IMR-90 (cell line): ENCODE results near the gene CCDC92. TPM values are rescaled to one million over a fixed set of nuclear protein-coding genes. Genes with fewer than 3 reads are reported as not detected.
A peak's percentile ranks its signal among the peaks of the same experiment; 100 is the strongest.

ENCODE experiments used
- ATAC-seq: fragments of 200-7000 bp; cut with Tn5 transposase; 2 replicates; pipeline ENCODE4 v1.9.1; 2020; ENCODE audit warnings: low read depth, mild to moderate bottlenecking, moderate library complexity
- BruUV-seq: library from RNA; stranded (reverse); fragments of 400-500 nt; replicated peaks from 2 replicates; lab custom pipeline; 2021; lab: Mats Ljungman, UMichigan
- CTCF ChIA-PET: fragments of 300-600 bp; formaldehyde crosslinking; extraction: SDS; loops from one replicate; lab custom pipeline; 2021; ENCODE audit warnings: antibody characterized with exemption; lab: Yijun Ruan, JAX
- POLR2A ChIA-PET: fragments of 300-600 bp; sonication (Branson Sonifier 250); formaldehyde crosslinking; loops from one replicate; lab custom pipeline; 2022; ENCODE audit warnings: antibody characterized with exemption; ENCODE audit not compliant: unreplicated experiment; lab: Charles Lee
- DNase-seq: peaks from one replicate; pipeline ENCODE4 v3.0.0; 2013
- H2AFZ ChIP-seq: replicated peaks from 2 replicates; pipeline ENCODE3; 2013; ENCODE audit warnings: low read length, mild to moderate bottlenecking; ENCODE audit not compliant: poor library complexity
- H2AK5ac ChIP-seq: 2 replicates; pipeline ENCODE4 v1.6.1; 2013; ENCODE audit warnings: low read depth, low read length, inconsistent platforms
- H2AK9ac ChIP-seq: replicated peaks from 2 replicates; pipeline ENCODE3; 2013; ENCODE audit warnings: mild to moderate bottlenecking, low read depth, low read length, moderate library complexity; ENCODE audit not compliant: poor library complexity
- H2BK120ac ChIP-seq: 2 replicates; pipeline ENCODE4 v1.6.1; 2013; ENCODE audit warnings: low read depth, low read length, inconsistent platforms
- H2BK15ac ChIP-seq: 3 replicates; pipeline ENCODE4 v1.6.1; 2013; ENCODE audit warnings: low read depth, low read length, inconsistent platforms
- H2BK20ac ChIP-seq: 2 replicates; pipeline ENCODE4 v1.6.1; 2013; ENCODE audit warnings: low read depth, mild to moderate bottlenecking, inconsistent platforms, low read length, moderate library complexity
- H2BK5ac ChIP-seq: 2 replicates; pipeline ENCODE4 v1.6.1; 2013; ENCODE audit warnings: mild to moderate bottlenecking, low read depth, low read length, inconsistent platforms; ENCODE audit not compliant: poor library complexity, severe bottlenecking
- H3K14ac ChIP-seq: replicated peaks from 2 replicates; pipeline ENCODE4 v1.6.1; 2013; ENCODE audit warnings: low read depth, low read length, inconsistent platforms
- H3K18ac ChIP-seq: 2 replicates; pipeline ENCODE4 v1.6.1; 2013; ENCODE audit warnings: low read depth, low read length, control low read depth
- H3K23ac ChIP-seq: 2 replicates; pipeline ENCODE4 v1.6.1; 2013; ENCODE audit warnings: low read depth, low read length, inconsistent platforms
- H3K27ac ChIP-seq: 2 replicates; pipeline ENCODE4 v1.5.1; 2013; ENCODE audit warnings: mild to moderate bottlenecking, control low read depth, low read length; ENCODE audit not compliant: insufficient read depth
- H3K27me3 ChIP-seq: 2 replicates; pipeline ENCODE4 v1.6.1; 2013; ENCODE audit warnings: low read length; ENCODE audit not compliant: control insufficient read depth, insufficient read depth
- H3K36me3 ChIP-seq: 2 replicates; pipeline ENCODE4 v1.6.1; 2013; ENCODE audit warnings: low read length, mixed read lengths; ENCODE audit not compliant: control insufficient read depth, insufficient read depth
- H3K4ac ChIP-seq: 2 replicates; pipeline ENCODE4 v1.6.1; 2013; ENCODE audit warnings: low read depth, low read length, inconsistent platforms
- H3K4me1 ChIP-seq: 2 replicates; pipeline ENCODE4 v1.6.1; 2013; ENCODE audit warnings: low read length, mixed read lengths; ENCODE audit not compliant: control insufficient read depth, insufficient read depth
- H3K4me2 ChIP-seq: 2 replicates; pipeline ENCODE4 v1.6.1; 2013; ENCODE audit warnings: low read depth, mild to moderate bottlenecking, control low read depth, low read length, moderate library complexity
- H3K4me3 ChIP-seq: 2 replicates; pipeline ENCODE4 v1.5.1; 2013; ENCODE audit warnings: low read depth, mild to moderate bottlenecking, control low read depth, low read length, moderate library complexity; ENCODE audit not compliant: insufficient read depth
- H3K56ac ChIP-seq: 2 replicates; pipeline ENCODE4 v1.6.1; 2013; ENCODE audit warnings: low read length, inconsistent platforms; ENCODE audit not compliant: insufficient read depth; ENCODE audit errors: extremely low read depth
- H3K79me1 ChIP-seq, 2 experiments: 2 replicates each; pipeline ENCODE4 v1.6.1; 2013; ENCODE audit warnings: low read length in 2 of 2, inconsistent platforms in 1 of 2, low read depth in 1 of 2
- H3K9ac ChIP-seq: 2 replicates; pipeline ENCODE4 v1.6.1; 2013; ENCODE audit warnings: low read depth, low read length, control low read depth
- H3K9me1 ChIP-seq: 2 replicates; pipeline ENCODE4 v1.6.1; 2013; ENCODE audit warnings: low read length, inconsistent platforms; ENCODE audit not compliant: insufficient read depth
- H3K9me3 ChIP-seq: 2 replicates; pipeline ENCODE4 v1.6.1; 2013; ENCODE audit warnings: low read length; ENCODE audit not compliant: control insufficient read depth, insufficient read depth
- H4K20me1 ChIP-seq: 2 replicates; pipeline ENCODE4 v1.6.1; 2013; ENCODE audit warnings: low read length, inconsistent platforms; ENCODE audit not compliant: insufficient read depth
- H4K5ac ChIP-seq: 2 replicates; pipeline ENCODE4 v1.6.1; 2013; ENCODE audit warnings: mild to moderate bottlenecking, low read depth, low read length, control low read depth
- H4K8ac ChIP-seq, 2 experiments: 2 replicates each; pipeline ENCODE4 v1.6.1; 2013; ENCODE audit warnings: low read depth in 2 of 2, low read length in 2 of 2, control low read depth in 1 of 2, inconsistent platforms in 1 of 2
- H4K91ac ChIP-seq: 2 replicates; pipeline ENCODE4 v1.6.1; 2013; ENCODE audit warnings: low read depth, low read length, inconsistent platforms; ENCODE audit not compliant: insufficient read depth
- BHLHE40 ChIP-seq: fragments of 150-350 bp; IDR thresholded peaks from 2 replicates; pipeline ENCODE4 v1.6.1; 2016; ENCODE audit warnings: mild to moderate bottlenecking, low read depth, low read length
- CEBPB ChIP-seq: IDR thresholded peaks from 2 replicates; pipeline ENCODE4 v1.6.1; 2012; ENCODE audit warnings: low read depth, low read length, improper control_type of control experiment
- CHD1 ChIP-seq: IDR thresholded peaks from 2 replicates; pipeline ENCODE4 v1.6.1; 2012; ENCODE audit warnings: low read depth, low read length, improper control_type of control experiment
- ELK1 ChIP-seq: fragments of 150-350 bp; IDR thresholded peaks from 2 replicates; pipeline ENCODE4 v1.6.1; 2016; ENCODE audit warnings: low read depth, mild to moderate bottlenecking, low read length, moderate library complexity, borderline replicate concordance
- MXI1 ChIP-seq: IDR thresholded peaks from 2 replicates; pipeline ENCODE4 v1.6.1; 2012; ENCODE audit warnings: low read depth, mild to moderate bottlenecking, low read length, moderate library complexity, borderline replicate concordance
- NFE2L2 ChIP-seq: fragments of 150-350 bp; IDR thresholded peaks from 2 replicates; pipeline ENCODE4 v1.6.1; 2016; ENCODE audit warnings: low read depth, mild to moderate bottlenecking, low read length
- RCOR1 ChIP-seq: IDR thresholded peaks from 2 replicates; pipeline ENCODE4 v1.6.1; 2012; ENCODE audit warnings: mild to moderate bottlenecking, low read length, improper control_type of control experiment; ENCODE audit not compliant: insufficient replicate concordance
- USF2 ChIP-seq: fragments of 150-350 bp; IDR thresholded peaks from 2 replicates; pipeline ENCODE4 v1.6.1; 2017; ENCODE audit warnings: mild to moderate bottlenecking, antibody characterized with exemption, low read length, low read depth
- WGBS, 2 experiments: methylation state at CpG; one replicate each; pipeline versions ENCODE4 v1.1.5 to v1.1.7; 2013; ENCODE audit warnings: missing lambda C conversion rate in 2 of 2; ENCODE audit not compliant: insufficient read length in 1 of 2; ENCODE audit errors: extremely low coverage in 2 of 2; 5-methylcytosine and 5-hydroxymethylcytosine counted together
- dilution Hi-C: fragments of 300-500 bp; cut with HindIII; formaldehyde crosslinking; loops from one replicate; pipeline ENCODE4 v1.14.3; 2018; ENCODE audit warnings: low sequenced_read_pairs; ENCODE audit not compliant: unreplicated experiment
- in situ Hi-C: fragments of 300-500 bp; cut with MboI; formaldehyde crosslinking; loops from 3 replicates; pipeline ENCODE4 v1.14.3; 2019; ENCODE audit warnings: low sequenced_read_pairs, inconsistent platforms, mixed read lengths
- intact Hi-C: fragments of 100-400 bp; cut with micrococcal nuclease; formaldehyde crosslinking; loops from 2 replicates; pipeline ENCODE4 v1.10.0; 2022
- polyA plus RNA-seq, 3 experiments: library from polyadenylated mRNA; depleted of rRNA; stranded (reverse); fragments of >200 nt; gene quantifications; 2 replicates each; pipeline ENCODE4 v1.2.3, GENCODE V29; 2012; ENCODE audit warnings: low replicate concordance in 1 of 3
- total RNA-seq: library from RNA; depleted of rRNA; stranded (reverse); fragments of >200 nt; gene quantifications from 2 replicates; pipeline ENCODE4 v1.2.3, GENCODE V29; 2012
- TF ChIP-seq, protein P1 (sequence below): conservative IDR thresholded peaks from 2 replicates; pipeline ENCODE4 v1.5.1; 2012; ENCODE audit warnings: mild to moderate bottlenecking, low read depth, low read length, improper control_type of control experiment

The CCDC92 gene
- total and polyA plus RNA-seq, 2 of the 4 experiments (the other 2 are of a cell fraction) = 5.7 to 55.5 TPM

DNA sequence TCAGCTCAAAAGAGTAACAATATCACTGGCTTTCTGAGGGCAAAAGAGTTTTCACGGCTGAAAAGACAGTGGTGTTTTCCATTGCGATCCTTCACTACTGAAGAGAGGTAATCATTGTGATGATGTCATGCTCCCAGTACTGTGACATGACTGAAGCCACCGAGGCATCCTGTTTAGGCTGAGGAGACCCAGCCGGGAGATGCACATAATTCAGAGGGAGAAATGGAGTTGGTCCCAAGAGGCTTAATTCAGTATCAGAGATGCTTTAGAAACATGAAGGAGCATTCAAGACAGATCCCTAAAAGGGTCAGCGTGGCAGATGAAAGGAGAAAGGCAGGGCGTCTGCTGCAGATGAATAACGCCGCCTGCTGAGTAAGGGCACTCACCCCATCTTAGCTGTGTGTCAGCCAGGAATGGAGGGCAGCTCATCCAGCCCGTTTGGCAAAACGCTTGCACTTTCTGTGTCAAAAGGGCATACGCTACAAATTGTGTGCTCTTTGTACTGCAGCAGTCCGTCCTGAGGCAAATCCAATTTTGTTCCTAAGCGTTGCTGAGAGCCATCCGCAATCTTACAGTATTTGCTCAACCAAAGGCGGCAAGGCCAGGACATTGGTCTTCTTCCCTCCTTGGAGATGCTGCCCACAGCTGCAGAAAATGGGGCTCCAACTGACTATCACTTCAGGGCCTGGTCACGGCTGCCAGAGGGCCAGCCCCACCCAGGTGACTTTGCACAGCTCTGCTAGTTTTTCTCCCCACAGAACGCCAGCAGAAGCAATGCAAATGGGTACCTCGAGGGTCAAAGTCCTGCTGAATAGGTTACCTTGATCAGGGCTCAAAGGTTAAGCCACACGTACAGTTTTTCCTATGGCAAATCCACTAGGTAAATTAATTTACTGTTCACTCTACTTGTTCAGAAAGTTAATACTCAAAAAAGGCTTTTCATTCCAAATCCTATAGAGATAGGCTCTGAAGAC is 23.5 kb downstream of the CCDC92 start (continued):
- TF ChIP-seq RCOR1 = no peak

DNA sequence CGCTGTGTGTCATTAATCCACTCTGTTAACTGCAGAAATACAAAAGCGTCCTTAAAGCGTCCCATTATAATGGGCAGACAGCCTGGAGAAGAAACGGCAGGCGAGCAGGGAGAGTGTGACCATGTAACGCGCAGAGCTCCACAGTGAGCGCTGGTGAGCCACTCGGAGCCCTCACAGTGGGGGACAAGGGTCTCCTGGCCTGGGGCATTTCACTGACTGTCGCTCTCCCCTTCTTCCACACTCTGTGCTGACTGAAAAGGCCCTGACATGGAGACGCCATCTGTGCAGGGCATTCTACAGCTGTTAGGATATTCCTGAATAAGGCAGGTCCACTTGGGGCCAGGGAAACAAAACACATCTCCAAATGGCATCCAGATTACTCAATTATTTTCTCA is 24.2 kb downstream of the CCDC92 start:
- Histone ChIP-seq H2AK9ac (no peak overlapping the region), H3K4ac (no peak overlapping the region; the same call in 1 of the 2 replicates), H3K18ac (no peak overlapping the region), H3K9me3 (no peaks in the 10 kb centered on the region), H2AK5ac (peak overlapping the region; percentile 33; the same call in 1 of the 2 replicates), H3K27ac (no peak overlapping the region), H2BK15ac (no peak overlapping the region), H4K5ac (no peak overlapping the region), H3K56ac (no peak overlapping the region), H3K9me1 (peaks cover 17% of the 10 kb centered on the region; the same call in 1 of the 2 replicates), H3K9ac (no peak overlapping the region), H3K79me1 (peaks cover 25 to 76% of the 10 kb centered on the region in 2 experiments; a peak in 3 of 4 replicates), H3K36me3 (peaks cover 20% of the 10 kb centered on the region), H3K4me1 (peaks cover 19% of the 10 kb centered on the region), H3K23ac (no peak overlapping the region), H2AFZ (no peak overlapping the region), H2BK120ac (no peak overlapping the region), H3K4me3 (no peak overlapping the region), H4K91ac (no peak overlapping the region), H3K14ac (no peak overlapping the region), H3K4me2 (no peak overlapping the region), H4K8ac (no peak overlapping the region), H2BK5ac (no peak overlapping the region), H4K20me1 (peaks cover 7% of the 10 kb centered on the region), H2BK20ac (no peak overlapping the region), H3K27me3 (no peaks in the 10 kb centered on the region)
- intact Hi-C loops (no loop called here), dilution Hi-C loops (no loop called here), in situ Hi-C loops (no loop called here)
- TF ChIP-seq CHD1 (no peak), CEBPB (no peak), NFE2L2 (no peak), ELK1 (no peak), RCOR1 (no peak), USF2 (no peak), BHLHE40 (no peak), MXI1 (no peak)
- TF ChIP-seq, protein P1, sequence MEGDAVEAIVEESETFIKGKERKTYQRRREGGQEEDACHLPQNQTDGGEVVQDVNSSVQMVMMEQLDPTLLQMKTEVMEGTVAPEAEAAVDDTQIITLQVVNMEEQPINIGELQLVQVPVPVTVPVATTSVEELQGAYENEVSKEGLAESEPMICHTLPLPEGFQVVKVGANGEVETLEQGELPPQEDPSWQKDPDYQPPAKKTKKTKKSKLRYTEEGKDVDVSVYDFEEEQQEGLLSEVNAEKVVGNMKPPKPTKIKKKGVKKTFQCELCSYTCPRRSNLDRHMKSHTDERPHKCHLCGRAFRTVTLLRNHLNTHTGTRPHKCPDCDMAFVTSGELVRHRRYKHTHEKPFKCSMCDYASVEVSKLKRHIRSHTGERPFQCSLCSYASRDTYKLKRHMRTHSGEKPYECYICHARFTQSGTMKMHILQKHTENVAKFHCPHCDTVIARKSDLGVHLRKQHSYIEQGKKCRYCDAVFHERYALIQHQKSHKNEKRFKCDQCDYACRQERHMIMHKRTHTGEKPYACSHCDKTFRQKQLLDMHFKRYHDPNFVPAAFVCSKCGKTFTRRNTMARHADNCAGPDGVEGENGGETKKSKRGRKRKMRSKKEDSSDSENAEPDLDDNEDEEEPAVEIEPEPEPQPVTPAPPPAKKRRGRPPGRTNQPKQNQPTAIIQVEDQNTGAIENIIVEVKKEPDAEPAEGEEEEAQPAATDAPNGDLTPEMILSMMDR = no peak
- ATAC-seq = no peak
- BruUV-seq = no TSS peak
- no peak for DNase-seq
- ChIA-PET POLR2A (no interaction called here), CTCF (no interaction called here)
- 95% methylated on average over 9 of the region's 11 CpGs; no CpG with 5 or more reads in 1 of the 2 experiments for WGBS, 2 experiments
